Measurements from ENCODE around the gene MEGF8. TPM values are rescaled to one million over a fixed set of nuclear protein-coding genes. Genes with fewer than 3 reads are reported as not detected.

MEGF8 gene
- total and polyA plus RNA-seq, 9 of the 15 experiments (the other 6 are each of a cell fraction or from before 2014, with no cell fraction given): 0.28 to 13.1 (median 3.0) TPM

- no peak for TF ChIP-seq ZNF174 (CRISPR knock-in tag; IDR thresholded peaks at IDR 0.05)
- TF ChIP-seq ZSCAN32 (CRISPR knock-in tag; IDR thresholded peaks at IDR 0.05): no peak
- TF ChIP-seq MTA1 (IDR thresholded peaks at IDR 0.05; ENCODE audit: borderline replicate concordance): no peak
- no peak for TF ChIP-seq NFRKB (IDR thresholded peaks at IDR 0.05; ENCODE audit: low read depth)
- ChIA-PET POLR2A (interaction anchor here (0.7 kb wide), 1 partner anchor 251 kb away, joined by 3 read pairs; no protein-coding TSS in a partner anchor), CTCF (ENCODE audit: low intra/inter-chr PET ratio) (no interaction called here)
- Histone ChIP-seq H3K9me3 (replicated peaks; ENCODE audit: control insufficient read depth, insufficient read depth, low read depth, low read length) (no peaks in the 10 kb centered on the region), H3K4me1 (replicated peaks in 1 of 2; ENCODE audit: control insufficient read depth in 2 of 2, insufficient read depth in 2 of 2, low read length in 2 of 2) (peaks cover 0 to 17% of the 10 kb centered on the region in 2 experiments; a peak in 1 of 5 replicates), H3K79me2 (ENCODE audit: control insufficient read depth, insufficient read depth, low read length) (no peaks in the 10 kb centered on the region), H3K9me1 (ENCODE audit: control insufficient read depth, insufficient read depth, low read length) (no peaks in the 10 kb centered on the region), H4K20me1 (replicated peaks; ENCODE audit: control insufficient read depth, insufficient read depth, low read length) (no peaks in the 10 kb centered on the region), H3K9ac (ENCODE audit: insufficient read depth in 1 of 2, low read depth in 2 of 2, low read length in 2 of 2) (no peak overlapping the region), H3K36me3 (ENCODE audit: control insufficient read depth, insufficient read depth, low read length) (peaks cover 2% of the 10 kb centered on the region; the same call in 1 of the 3 replicates), H3K4me3 (no peak overlapping the region), H3K27ac (ENCODE audit: extremely low read depth, low read depth, low read length) (no peak overlapping the region), H3K27me3 (ENCODE audit: control insufficient read depth in 2 of 2, insufficient read depth in 2 of 2, low read length in 2 of 2) (no peaks in the 10 kb centered on the region), H3K4me2 (ENCODE audit: insufficient read depth, low read length) (no peak overlapping the region), H2AFZ (ENCODE audit: low read depth, low read length) (no peak overlapping the region)
- intact Hi-C loops (cut with micrococcal nuclease) (no loop called here), in situ Hi-C loops (cut with MboI) (no loop called here)
- DNase-seq (ENCODE audit: extremely low read depth in 1 of 4, low spot score in 3 of 4) (no peak), ATAC-seq (no peak), FAIRE-seq (no peak)
- 28% methylated on average over 2 of the region's 3 CpGs for WGBS (ENCODE audit: insufficient coverage, low coverage, missing lambda C conversion rate)
- no TSS peak for BruUV-seq (replicated peaks)
Observed at GRCh38 chr19:42350417-42350816, 25.0 kb downstream of the MEGF8 start.

- POLR2A ChIA-PET: no interaction called here
- Histone ChIP-seq H3K36me3 (ENCODE audit: control insufficient read depth, insufficient read depth, low read length) (no peaks in the 10 kb centered on the region; the same call in 2 of the 3 replicates), H3K27me3 (ENCODE audit: control insufficient read depth in 2 of 2, insufficient read depth in 2 of 2, low read length in 2 of 2) (no peaks in the 10 kb centered on the region), H3K9me3 (replicated peaks; ENCODE audit: control insufficient read depth, insufficient read depth, low read depth, low read length) (no peaks in the 10 kb centered on the region), H4K20me1 (replicated peaks; ENCODE audit: control insufficient read depth, insufficient read depth, low read length) (no peaks in the 10 kb centered on the region), H3K4me1 (replicated peaks in 1 of 2; ENCODE audit: control insufficient read depth in 2 of 2, insufficient read depth in 2 of 2, low read length in 2 of 2) (peaks cover 0 to 24% of the 10 kb centered on the region in 2 experiments; a peak in 2 of 5 replicates), H3K4me2 (ENCODE audit: insufficient read depth, low read length) (no peak overlapping the region), H3K9me1 (ENCODE audit: control insufficient read depth, insufficient read depth, low read length) (no peaks in the 10 kb centered on the region), H3K79me2 (ENCODE audit: control insufficient read depth, insufficient read depth, low read length) (no peaks in the 10 kb centered on the region), H3K27ac (ENCODE audit: extremely low read depth, low read depth, low read length) (no peak overlapping the region), H3K4me3 (no peak overlapping the region), H3K9ac (ENCODE audit: insufficient read depth in 1 of 2, low read depth in 2 of 2, low read length in 2 of 2) (no peak overlapping the region; a peak in 1 of 4 replicates), H2AFZ (ENCODE audit: low read depth, low read length) (no peak overlapping the region)
- no TSS peak for BruUV-seq (replicated peaks)
- FAIRE-seq (no peak), ATAC-seq (no peak), DNase-seq (ENCODE audit: extremely low read depth in 1 of 4, low spot score in 3 of 4) (no peak)
- in situ Hi-C loops (cut with MboI) (no loop called here), intact Hi-C loops (cut with micrococcal nuclease) (no loop called here)
- 62% methylated on average over 13 of the region's 21 CpGs for WGBS (ENCODE audit: insufficient coverage, low coverage, missing lambda C conversion rate)
- CTCF ChIA-PET (ENCODE audit: low intra/inter-chr PET ratio): no interaction called here
- TF ChIP-seq TBP (optimal IDR thresholded peaks at IDR 0.05; ENCODE audit: low read depth, low read length): no peak
- 0 out of 2 replicates have a peak, but pooled peaks have one; percentile 34 for TF ChIP-seq POLR2G (IDR thresholded peaks at IDR 0.05; ENCODE audit: low read depth, low read length)
Observed at GRCh38 chr19:42351079-42351735, 25.8 kb downstream of the MEGF8 start.

Data from K562 (cell line).